Measurements from ENCODE around the gene TNS3.

Gene TNS3

DNA sequence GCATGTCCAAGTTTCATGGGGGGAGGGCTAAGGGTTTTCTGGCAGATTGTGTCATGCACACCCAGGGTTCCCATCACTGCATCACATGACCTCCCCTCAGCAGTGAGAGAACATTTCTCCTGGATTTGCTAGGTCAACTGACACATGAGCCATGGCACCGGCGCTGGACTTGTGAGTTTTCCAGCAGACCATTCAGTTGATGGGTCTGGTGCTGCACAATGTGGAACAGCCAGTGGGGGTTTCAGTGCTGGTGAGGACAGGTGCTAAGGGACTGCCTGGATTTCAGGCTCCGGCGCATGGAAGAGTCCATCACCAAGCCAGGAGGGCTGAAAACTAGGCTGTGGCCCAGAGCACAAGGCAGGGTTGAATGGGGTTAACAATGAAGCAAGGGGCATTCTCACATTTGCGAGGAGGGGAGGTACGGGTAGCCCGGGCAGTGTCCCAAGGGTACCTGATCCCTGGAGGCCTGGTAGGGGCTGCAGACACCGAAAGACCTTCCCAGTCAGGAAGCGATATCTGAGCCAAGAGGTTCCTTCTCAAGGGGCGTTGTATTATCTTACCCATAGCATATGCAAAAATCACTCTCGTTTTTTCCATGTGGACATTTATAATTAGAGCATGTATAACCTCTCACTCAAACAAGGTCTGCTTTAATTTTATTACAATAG lies 203.0 kb downstream of the TNS3 start:
- no peak for DNase-seq

DNA sequence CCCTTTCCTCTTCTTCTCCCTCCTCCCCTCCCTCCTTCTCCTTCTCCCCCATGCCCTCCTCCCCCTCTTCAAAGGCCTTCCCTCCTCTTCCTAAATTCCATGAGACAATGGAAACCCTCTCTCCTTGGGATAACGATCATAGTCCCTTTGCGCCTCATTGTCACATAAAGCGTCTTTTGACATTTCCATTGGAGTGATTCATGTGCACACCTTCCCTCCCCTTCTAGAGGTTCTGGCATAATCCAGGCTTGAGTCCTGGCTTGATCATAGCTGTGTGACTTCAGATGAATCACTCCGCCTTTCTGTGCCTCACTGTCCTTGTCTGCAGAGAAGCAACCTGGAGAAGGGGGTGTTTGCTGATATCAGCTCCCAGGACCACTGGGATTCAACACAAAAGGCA lies 204.2 kb downstream of the TNS3 start:
- no peak for DNase-seq

DNA sequence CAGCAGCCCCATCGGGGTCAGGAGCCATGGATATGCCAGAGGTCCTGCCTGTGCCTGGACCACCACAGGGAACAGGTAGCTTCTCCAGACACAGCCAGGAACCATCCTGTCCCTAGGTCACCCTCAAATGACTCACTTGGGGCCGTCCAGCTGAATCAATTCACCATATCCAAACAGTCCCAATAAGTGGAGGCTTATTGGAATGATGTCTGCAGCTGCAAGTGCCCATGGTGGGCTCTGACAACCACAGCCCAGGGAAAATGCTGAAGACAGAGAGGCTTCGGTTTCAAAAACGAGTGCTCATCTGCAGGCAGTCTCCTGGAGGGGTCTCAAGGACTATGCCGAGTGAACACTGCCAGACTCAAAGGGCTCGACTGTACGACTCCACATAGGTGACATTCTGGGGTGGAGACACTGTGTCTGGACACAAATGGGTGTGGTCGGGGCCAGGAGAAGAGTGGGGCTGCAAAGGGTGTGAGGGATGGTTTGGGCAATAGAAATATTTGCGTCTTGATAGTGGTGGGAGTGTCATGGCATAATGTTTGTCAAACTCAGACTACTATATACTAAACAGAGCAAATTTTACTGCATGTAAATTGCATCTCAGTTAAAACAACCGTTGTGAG lies 204.8 kb downstream of the TNS3 start:
- DNase-seq = no peak

GRCh38 chr7:47375121-47375938 lies 206.6 kb downstream of the TNS3 start:
- DNase-seq = no peak

GRCh38 chr7:47374538-47374937 lies 207.4 kb downstream of the TNS3 start:
- DNase-seq = no peak

DNA sequence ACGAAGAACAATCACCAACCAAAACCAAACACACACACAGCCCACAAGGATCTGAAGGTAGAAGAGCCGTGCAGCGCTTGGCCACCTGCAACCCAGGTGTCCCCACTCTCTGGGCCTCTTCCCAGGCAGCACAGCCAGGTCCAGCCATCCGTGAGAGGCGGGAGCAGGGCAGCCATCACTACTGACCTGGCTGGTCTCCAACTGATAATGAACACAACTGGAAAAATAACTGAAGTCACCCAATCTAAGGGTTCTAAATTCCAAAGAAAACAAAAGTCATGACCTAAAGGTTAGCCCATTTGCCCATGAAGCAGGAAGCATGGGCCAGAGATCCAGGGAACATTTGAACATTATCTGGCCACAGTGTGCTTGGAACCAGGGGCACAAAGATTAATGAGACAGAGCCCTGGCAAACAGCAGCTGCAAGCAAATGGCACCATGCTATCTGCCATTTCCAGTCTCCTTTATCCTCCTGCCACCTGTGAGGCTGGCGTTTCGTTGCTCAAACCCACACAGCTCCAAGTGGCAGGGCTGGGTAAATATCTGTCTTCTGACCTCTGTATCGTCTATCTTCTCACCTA lies 207.9 kb downstream of the TNS3 start:
- DNase-seq = no peak

DNA sequence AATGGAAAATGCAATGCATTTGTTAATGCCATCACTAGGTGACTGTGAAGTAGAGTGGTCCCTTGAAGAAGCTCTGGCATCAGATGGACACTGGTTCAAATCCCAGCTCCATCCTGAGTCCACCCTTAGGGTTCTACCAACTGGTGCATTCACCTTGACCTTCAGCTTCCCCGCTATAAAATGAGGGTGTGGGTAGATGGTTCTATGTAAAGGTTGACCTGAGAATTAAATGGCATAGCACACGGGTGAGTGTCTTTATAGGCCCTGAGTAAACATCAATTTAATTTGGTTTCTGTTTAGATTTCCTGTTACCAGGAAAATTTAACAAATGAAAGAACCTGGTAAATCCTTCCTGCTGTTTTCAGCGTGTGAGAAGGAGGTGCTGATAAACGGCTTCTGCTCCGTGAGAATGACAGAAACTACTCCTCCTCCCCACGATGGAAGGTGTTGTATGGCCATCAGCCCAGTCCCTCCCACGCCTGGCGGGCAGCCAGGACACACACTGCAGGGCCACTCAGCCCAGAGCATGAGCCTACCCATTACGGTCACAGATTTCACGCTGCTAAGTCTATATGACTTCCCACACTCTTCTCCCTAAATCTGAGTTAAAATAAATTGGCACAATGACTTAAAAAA lies 210.1 kb downstream of the TNS3 start:
- no peak for DNase-seq

DNA sequence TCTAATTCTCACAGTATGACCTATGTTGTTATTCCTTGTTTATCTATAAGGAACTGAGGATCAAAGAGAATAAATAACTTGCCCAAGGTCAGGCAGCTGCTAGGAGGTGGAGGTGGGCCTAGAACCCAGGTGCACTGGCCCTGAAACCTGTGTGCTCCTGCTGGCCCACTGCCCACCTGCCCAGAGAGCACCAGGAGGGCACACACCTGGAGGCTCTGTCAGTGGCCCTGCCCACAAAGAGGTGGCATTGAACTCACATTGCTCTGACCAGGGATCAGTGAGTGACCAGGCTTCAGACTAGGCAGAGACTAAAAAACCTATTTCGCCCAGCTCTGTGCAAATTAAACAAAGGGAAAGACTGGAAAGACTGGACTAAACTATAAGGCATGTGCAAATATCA lies 210.6 kb downstream of the TNS3 start:
- no peak for DNase-seq

DNA sequence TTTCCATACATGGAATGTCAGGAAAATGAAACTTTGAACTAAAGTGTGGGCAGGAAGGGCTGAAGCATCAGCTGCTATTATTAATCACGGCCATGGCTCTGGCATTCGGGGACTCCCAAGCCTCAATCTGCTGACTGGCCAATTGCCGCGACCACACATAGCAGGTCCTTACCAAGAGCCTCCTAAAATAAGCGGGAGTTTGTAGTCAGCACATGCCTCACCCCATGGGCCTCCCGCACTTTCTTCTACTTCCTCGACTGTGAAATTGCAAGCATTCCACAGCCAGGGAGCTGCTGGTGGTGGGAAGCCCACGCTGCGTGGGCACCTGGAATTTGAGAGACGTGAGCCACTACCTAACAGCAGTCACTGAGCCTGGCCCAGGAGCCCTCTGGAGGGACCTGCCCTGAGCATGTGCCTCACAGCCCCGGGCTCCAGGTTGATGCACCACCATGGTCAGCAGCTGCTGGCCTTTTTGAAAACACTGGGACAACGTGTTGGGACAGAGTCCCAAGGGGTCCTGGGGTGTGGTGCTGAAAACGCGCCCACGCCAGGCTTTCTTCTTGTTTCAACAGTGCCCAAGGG lies 211.4 kb downstream of the TNS3 start:
- no peak for DNase-seq

- no peak for DNase-seq
Measured at GRCh38 chr7:47369736-47370135, 212.2 kb downstream of the TNS3 start.

- DNase-seq = no peak
Measured at GRCh38 chr7:47368190-47368812, 213.6 kb downstream of the TNS3 start.

GRCh38 chr7:47367369-47367768 lies 214.5 kb downstream of the TNS3 start:
- DNase-seq = no peak

DNA sequence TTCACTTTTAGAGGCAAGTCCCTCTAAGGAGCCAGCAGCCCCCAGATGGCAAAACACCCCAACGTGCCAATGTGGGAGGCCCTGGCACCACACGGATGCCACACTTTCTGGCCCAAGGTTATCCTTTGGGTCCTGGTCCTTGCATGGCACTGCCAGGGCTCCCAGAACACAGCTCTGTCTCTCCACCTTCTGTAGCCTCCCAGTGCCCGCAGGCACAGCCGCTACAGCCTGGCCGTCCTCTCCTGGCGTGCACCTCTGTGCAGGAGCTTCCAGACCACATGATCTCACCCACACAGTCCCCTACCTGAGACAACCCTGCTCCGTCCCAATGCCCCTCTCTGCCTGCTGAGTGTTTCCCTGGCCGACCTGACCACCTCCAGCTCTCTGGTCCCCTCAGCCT lies 215.0 kb downstream of the TNS3 start:
- no peak for DNase-seq

DNA sequence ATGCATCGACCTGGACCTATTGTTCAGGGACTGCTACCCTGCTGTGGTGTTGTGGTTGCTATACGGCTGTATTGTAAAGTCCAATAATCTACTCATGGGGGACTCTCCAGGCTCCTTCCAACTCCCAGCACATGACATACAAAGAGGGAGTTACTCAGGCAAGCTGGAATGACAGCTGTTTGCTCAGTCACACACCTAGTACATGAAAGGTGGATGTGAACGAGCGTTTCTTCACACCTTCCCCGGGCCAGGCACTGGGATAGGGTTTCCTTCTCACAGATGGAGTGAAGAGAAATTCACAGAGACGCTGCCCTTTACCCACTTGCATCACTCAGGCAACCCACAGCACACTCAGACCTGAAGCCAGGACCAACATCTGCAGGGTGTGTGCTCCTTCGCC lies 215.7 kb downstream of the TNS3 start:
- DNase-seq = no peak

GRCh38 chr7:47362984-47363383 lies 218.9 kb downstream of the TNS3 start:
- DNase-seq = no peak

DNA sequence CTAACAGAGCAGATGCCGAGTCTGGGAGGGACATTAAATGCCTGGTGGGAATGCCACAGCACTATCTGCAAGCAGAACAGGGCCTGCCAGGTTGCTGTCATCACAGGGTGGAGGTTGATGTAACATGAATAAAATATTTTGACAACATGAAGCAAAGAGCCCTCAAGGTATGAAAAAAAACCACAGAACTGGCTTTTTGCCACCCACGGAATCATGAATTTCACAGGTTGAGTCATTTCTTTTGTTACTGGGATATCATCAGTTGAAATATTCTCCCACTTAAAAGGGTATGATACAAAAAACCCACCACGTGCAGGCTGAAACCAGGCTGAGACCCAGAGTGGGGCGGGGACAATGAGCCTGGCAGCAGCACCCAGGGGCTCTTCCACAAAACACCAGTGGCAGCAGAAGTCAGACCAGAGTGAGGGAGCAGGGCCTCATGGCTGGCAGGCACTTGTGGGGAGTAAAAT lies 220.1 kb downstream of the TNS3 start:
- DNase-seq = no peak

- DNase-seq = no peak
Measured at GRCh38 chr7:47361236-47361635, 220.7 kb downstream of the TNS3 start.

- no peak for DNase-seq
Measured at GRCh38 chr7:47360301-47360900, 221.5 kb downstream of the TNS3 start.

DNA sequence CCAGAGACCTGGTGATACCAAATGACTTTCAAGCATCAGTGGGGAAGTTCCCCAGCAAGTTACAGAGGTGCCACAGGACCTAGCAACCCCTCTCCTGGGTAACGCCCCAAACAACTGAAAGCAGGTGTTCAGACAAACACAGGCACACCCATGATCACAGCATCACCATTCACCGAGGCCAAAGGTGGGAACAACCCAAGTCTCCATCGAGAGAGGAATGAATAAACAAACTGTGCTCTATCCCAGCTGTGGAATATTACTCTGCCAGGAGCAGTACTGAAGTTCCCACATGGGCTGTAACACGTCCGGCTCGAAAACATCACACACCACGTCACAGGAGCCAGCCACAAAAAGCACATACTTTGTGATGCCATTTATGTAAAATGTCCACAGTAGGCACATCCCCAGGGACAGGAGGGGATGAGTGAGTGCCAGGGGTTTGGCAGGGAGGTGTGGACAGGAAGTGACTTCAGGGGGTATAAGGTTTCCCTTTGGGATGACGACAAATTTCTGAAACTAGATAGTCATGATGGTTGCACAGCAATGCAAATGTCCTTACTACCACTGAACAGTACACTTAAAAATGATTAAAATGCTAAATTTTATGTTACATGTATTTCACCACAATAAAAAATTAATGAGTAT lies 222.8 kb downstream of the TNS3 start:
- no peak for DNase-seq

DNA sequence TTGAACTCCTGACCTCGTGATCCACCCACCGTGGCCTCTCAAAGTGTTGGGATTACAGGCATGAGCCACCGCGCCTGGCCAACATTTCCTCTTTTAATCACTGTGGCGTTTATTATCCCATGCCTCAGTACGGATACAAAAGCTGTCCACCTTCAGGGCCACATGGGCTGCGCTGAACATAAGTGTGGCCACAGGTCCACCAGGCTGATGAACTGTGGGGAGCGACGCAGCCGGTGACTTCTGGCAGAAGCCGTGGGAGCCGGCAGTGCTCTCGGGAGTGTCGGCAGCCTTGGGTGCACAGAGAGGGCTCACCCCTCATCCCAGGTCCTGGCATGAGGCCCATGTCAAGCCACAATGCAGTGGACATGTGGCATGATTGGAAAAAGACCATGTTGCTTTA lies 223.6 kb downstream of the TNS3 start:
- no peak for DNase-seq

DNA sequence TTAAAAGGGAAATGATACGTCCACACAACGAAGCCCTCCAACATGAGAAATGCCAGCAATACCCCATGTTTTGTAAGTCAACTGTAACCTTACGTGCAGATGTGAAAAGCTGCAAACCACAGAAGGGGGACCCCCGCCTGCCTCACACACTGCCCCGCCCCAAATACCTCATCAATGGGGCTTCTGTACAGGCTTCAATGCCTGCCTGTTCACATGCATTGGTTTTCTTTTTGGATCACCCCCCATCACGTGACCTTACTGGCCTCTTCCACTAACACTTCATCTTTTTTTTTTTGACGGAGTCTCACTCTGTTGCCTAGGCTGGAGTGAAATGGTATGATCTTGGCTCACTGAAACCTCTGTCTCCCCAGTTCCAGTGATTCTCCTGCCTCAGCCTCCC lies 224.0 kb downstream of the TNS3 start:
- DNase-seq = no peak

Data from activated CD4-positive, CD25-positive, alpha-beta regulatory T cell treated with anti-CD3 and anti-CD28 coated beads, Interleukin-2, amount 50 U/mL, for 72 hours (primary cell).